Measurements from ENCODE around the gene TRIM49D2.

- TF ChIP-seq CTCF (IDR thresholded peaks at IDR 0.05) (no peak), TCF7L2 (IDR thresholded peaks at IDR 0.05; ENCODE audit: low read depth, low read length) (no peak), POLR2AphosphoS5 (IDR thresholded peaks at IDR 0.05; ENCODE audit: low read depth, low read length) (no peak), SIN3A (IDR thresholded peaks at IDR 0.05; ENCODE audit: borderline replicate concordance, insufficient read depth, low read depth, low read length) (no peak)
These were observed 1.6 kb upstream of the TRIM49D2 start, which contains the start of gene TRIM49D1 for GRCh38 chr11:89922195-89922660.
